Stimulated activated CD4-positive, alpha-beta T cell treated with anti-CD3 and anti-CD28 coated beads, TNF-alpha, amount 100 ng/mL, for 48 hours (primary cell): ENCODE results near the gene CDA.

Experiments
- DNase-seq, 3 donors: peaks; one replicate each; pipeline ENCODE4 v3.0.0-alpha.2; 2020; ENCODE audit warnings: low read depth in 3 of 3

CDA gene

DNA sequence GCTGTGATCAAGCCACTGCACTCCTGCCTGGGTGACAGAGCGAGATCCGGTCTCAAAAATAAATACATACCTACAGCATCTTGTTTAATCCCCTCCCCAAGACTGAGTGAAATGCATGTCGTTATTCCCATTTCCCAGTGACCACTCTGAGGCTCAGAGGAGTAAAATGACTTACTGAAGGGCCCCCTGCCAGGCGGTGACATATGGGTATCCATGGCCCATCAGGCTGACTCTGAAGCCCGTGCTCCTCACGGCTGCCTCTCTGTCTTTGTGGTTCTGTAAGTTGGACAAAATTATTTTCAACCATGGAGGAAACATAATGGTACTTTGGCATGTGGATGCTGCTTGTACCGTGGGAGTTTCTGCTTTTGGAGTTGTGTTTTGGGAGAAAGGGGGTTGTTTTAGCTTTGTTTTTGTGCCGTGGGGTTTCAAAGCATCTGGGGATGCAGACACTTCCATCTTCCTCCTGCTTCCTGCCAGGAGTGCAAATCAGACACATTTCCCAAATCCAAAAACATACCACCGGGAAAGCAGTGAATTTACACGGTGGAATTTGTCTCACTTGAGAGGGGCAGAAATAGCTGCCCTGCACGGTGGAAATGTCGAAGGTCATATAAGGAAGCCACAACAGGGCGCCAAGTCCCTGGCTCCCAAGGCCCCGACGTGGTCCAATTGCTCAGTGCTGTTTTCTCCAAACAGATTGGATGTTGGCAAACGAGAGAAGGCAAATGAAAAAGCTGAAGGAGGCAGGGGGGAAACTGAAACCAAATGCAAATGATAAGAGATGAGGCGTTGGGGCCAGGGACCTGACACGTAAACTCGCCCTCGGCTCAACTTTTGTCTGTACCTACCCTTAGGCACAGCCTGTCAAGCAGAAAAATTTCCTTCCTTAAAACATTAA, 27.3 kb downstream of the CDA start:
- no peak for DNase-seq

DNA sequence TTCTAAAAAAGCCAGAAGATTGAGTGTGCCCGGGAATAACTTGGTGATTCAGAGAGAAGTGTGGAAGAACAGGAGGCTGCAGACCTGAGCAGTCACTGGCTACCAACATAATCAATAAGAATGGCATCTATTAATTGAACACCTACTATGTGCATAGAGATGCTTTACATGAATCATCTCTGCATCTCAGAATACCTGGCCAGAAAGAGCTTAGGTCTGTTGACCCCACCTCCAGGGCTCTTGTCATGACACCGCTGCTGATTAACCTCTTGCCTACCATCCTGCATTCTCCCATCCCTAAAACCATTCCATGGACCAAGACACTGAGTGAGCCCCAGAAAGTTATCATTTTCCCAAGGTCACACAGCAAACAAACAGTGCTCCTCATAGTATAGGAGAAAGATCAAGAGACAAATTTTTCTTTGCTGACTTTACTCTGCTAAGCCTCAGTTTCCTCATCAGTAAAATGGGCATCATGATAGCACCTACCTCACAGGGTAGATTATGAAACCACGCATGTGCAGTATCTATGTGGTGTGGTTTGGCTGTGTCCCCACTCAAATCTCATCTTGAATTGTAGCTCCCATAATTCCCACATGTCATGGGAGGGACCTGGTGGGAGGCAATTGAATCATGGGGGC, 28.1 kb downstream of the CDA start:
- no peak for DNase-seq

DNA sequence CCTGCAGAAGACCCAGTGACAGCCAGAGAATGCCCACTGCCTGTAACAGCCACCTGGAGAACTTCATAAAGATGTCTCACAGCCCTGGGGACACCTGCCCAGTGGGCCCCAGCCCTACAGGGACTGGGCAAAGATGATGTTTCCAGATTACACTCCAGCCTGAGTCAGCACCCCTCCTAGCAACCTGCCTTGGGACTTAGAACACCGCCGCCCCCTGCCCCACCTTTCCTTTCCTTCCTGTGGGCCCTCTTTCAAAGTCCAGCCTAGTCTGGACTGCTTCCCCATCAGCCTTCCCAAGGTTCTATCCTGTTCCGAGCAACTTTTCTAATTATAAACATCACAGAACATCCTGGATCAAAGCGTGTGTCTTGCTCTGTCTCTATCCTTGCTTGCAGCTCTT, 29.7 kb downstream of the CDA start:
- DNase-seq: no peak

DNA sequence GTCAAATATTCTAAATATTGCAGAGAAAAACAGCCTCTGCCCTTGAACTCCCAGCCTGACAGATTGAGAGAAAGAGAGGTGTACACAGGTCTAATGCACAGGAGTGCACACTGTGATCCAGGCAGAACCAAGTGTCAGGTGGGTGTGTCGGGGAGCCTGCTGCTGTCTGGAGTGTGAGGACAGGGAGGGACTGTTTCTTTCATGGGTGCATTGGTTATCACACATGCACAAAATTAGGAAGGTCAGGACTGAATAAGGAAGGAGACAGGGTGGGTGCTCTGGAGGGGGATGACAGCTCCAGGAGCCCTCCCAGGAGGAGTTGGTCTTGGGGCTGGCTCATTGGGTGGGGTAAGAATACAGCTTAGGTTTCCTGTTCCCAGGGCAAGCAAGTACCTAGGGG, 31.1 kb downstream of the CDA start:
- no peak for DNase-seq

DNA sequence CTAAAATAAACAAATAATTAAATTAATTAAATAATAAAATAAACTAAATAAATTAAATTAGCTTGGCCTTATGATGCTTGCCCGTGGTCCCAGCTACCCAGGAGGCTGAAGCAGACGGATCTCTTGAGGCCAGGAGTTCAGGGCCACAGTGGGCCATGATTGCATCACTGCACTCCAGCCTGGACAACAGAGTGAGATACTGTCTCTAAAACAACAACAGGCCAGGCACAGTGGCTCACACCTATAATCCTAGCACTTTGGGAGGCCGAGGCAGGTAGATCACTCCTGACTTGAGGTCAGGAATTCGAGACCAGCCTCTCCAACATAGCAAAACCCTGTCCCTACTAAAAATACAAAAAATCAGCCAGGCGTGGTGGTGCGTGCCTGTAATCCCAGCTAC, 32.1 kb downstream of the CDA start:
- no peak for DNase-seq

DNA sequence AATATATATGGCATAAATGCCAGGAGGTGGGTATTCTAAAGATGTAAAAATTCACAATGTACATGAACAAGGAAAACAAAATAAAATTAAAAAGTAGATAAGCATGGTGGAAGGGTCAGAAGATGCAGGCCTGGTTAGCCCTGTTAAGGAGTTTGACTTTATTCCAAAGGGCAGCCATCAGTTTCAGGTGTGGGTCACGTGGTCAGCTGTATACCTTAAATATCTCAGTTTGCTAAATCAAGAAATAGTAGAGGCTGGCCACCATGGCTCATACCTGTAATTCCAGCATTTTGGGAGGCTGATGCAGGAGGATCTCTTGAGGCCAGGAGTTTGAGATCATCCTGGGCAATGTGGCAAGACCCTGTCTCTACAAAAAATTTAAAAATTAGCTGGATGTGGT, 35.8 kb downstream of the CDA start:
- DNase-seq: no peak

DNA sequence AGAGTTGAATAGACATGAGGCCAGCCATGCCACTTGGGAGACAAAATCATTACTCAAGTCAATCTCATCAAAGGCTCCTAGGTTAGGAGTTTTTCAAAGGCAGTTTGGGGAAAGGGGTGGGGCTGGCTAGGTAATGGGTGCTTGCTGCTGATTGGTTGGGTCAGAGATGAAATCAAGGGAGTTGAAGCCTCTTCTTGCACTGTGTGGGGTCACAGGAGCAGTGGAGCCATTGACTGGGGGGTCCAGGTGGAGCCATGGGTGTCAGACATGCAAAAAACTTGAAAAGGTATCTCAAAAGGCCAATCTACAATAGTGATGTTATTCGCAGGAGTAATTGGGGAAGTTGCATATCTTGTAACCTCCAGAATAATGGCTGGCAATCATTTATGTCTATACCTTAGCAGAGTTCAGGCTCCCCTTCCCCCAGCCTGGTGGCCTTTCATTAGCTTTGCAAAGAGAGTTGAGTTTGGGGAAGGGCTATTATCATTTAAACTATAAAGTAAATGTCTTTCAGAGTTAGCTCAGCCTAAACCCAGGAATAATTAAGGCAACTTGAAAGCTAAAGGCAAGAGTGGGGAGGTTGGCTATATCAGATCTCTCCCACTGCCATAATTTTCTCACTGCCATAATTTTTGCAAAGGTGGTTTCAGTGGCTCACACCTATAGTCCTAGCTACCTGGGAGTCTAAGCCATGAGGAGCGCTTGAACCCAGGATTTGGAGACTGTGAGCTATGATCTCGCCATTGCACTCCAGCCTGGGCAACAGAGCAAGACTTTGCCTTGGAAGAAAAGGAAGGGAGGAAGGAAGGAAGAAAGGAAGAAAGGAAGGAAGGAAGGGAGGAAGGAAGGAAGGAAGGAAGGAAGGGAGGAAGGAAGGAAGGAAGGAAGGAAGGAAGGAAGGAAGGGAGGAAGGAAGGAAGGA, 36.5 kb downstream of the CDA start:
- no peak for DNase-seq

DNA sequence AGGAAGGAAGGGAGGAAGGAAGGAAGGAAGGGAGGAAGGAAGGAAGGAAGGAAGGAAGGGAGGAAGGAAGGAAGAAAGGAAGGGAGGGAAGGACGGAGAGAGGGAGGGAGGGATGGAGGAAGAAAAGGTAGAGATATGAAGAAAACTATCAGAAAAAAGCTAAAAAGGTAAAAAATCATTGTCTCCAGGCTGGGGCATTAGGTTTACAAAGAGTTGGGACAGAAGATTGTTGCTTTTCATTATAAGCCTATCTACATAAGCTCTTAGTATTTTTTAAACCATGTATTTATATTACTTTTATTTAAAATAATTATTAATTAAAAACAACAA, 37.2 kb downstream of the CDA start:
- DNase-seq: no peak

DNA sequence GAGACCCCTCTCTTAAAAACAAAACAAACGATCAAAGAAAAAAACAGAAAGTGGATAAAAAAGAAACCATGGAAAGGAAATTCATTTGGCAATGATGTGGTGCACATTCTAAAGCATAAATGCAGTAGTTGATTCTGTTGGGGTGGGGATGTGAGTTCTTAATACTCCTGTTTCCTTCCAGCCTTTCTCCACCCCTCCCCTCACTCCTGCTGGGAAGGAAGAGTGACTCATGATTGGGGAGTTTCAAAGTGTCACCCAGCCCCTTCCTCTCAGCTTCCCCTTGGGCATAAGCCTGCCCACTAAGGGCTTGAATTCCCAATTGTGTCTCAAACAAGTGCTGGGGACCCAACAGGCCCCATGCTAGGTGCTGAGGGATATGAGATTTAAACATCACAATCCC, 37.6 kb downstream of the CDA start:
- no peak for DNase-seq

DNA sequence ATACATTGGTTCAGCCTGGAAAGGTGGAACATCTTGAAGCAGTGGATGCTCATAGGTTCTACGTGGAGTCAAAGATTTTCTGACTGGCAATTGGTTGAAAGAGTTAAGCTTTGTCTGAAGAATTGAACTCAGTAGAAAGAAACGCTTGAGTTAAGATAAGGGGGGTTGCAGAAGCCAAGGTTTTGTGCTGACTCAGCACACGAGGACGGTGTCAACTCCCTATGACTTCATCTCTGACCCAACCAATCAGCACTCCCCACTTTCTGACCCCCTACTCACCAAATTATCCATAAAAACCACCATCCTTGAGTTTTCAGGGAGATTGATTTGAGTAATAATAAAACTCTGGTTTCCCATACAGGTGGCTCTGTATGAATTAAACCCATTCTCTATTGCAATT, 41.8 kb downstream of the CDA start:
- no peak for DNase-seq

DNA sequence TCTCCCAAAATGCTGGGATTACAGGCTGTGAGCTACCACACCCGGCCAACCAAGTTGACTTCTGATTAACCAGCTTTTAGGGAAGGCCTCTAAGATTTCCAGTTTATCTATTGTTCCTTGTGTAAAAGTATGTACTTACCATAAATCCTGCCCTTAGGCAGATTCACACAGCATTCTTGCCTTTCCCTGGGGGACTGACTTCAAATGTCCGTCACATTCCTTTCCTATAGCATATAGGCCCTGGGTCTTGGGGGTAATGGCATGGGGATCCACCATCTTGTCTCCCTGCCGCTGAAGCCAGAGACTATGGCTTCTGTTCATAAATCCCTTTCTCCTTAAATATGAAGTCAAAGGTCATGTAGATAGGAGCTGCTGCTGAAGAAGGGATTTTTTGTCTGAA, 43.5 kb downstream of the CDA start:
- DNase-seq: no peak

DNA sequence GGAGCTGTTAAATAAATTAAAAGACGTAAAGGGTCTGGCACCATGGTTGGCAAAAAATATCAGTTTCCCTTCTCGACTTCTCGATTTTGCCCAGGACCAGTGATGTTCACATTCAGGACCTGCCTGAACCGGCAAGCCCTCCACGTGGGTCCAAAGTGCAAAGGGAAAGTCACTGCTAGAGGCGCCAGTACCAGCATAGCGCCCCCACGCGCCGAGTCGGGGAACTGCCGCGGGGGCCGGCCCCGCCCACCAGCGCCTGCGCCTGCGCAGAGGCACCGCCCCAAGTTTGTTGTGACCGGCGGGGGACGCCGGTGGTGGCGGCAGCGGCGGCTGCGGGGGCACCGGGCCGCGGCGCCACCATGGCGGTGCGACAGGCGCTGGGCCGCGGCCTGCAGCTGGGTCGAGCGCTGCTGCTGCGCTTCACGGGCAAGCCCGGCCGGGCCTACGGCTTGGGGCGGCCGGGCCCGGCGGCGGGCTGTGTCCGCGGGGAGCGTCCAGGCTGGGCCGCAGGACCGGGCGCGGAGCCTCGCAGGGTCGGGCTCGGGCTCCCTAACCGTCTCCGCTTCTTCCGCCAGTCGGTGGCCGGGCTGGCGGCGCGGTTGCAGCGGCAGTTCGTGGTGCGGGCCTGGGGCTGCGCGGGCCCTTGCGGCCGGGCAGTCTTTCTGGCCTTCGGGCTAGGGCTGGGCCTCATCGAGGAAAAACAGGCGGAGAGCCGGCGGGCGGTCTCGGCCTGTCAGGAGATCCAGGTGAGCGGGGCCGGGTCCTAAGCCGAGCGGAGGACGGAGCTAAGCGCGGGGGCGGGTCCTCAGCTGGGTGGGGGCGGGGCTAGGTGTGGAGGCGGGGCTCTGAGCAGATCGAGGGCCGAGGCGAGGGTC, 44.5 kb downstream of the CDA start, which contains the start of gene PINK1:
TSS of gene PINK1 (plus strand) at position 269 of the 875 bp plus-strand sequence. CDS start at position 360, 91 bp downstream.
- DNase-seq: peak; percentile 75 to 78 (median 75)

DNA sequence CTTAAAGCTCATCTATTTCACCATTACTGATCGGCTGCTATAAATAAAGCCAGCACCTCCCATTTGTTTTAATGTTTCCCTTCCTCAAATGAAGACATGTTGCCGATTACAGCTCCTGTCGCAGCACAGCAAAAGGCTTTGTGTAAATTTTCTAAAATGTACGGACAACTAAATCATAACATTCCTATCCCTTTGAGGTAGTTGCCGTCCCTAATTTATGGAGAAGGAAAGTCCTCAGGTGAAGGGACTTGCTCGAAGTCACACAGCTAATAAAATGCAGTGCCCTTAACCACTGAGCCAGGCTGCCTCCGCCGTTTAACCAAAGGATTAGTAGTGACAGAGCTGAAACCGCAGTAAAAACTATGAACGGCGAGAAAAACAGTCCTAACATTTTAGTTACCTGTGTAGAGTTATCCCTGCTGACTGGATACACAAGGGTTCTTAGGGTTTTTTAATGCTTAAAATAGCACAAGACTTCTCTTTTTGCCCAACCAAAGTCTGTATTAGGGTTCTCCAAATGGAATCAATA, 45.2 kb downstream of the CDA start:
- DNase-seq: peak in 1 of 3 donors; percentile 11

DNA sequence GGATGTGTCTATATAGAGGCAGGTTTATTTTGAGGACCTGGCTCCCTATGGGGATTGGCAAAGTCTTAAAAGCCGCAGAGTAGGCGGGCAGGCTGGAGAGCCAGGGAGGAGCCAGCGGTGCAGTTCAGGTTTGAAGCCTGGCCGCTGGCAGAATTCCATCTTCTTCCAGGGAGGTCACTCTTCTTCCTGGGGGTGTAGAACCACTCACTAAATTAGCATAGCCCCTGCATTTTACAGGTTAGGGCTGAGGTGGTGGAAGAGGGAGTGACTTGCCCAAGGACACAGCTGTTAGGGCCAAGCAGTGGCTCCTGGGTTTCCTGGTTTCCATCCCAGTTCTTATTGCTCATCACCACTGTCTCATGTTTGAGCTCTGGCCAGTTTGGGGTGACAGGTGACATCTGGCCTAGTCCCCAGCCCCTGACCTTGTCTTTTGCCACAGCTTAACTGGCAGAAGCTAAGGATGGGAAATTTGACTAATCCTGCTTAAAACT, 45.7 kb downstream of the CDA start:
- no peak for DNase-seq

DNA sequence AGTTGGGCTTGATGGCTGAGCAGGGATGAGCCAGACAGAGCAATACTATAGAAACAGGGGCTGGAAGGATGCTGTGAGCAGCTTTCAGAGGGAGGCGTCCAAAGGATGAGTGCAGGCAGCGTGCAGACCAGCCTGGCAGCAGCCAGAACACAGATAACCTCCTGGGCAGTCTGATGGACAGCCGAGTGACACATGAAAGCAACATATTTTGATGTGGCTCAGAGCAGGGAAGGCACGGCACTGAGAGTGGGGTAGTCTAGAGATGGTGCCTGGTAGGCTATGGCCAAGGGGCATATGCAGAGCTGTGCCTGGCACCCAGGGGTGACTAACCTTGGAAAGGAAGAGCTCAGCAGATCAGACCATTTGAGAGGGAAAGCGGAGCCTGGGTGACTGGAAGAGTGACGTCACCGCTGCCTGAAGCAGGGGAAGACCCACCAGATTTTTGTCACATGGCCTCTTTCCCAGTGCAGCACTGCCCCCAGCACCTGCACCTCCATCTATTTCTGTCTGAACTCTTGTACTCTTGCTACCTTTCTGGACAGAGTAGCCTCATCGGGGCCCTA, 48.0 kb downstream of the CDA start:
- no peak for DNase-seq

DNA sequence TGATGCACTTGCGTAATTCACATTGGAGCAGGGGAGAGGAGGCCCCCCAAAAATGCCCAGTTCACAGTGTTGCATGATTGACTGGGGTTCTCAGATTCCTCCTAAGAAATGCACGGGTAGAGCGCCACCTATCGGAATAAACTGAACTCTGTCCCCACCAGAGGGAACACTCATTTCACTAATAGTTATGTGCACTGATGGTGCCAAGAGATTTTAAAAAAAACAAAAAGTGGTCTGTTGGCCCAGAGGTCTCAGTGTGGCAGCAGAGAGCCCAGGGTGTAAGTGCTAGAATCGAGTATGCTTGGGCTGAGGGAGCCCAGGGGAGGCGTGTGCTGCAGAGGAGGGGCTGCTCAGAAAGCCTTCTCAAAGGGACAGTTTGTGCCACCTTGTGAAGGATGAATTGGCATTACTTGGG, 51.3 kb downstream of the CDA start:
- DNase-seq: peak; percentile 22 to 43 (median 40)

DNA sequence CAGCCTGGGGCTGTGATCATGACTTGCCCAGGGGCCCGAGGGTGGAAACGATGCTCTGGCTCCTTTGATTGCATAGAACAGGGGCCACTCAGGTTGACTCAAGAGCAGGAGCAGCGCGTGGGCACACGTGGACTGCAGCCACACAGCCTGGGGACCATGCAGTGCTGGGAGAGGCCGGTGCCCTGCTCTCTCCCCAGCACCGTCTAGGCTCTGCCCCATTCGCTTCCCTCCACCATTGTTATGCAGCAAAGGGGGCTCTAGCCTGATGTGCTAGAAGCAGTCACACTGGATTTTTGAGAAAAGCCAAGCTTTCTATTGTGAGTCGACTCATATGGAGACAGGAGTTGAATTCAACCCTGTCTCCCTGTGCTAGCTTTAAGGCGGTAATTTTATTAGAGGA, 53.1 kb downstream of the CDA start:
- DNase-seq: no peak

DNA sequence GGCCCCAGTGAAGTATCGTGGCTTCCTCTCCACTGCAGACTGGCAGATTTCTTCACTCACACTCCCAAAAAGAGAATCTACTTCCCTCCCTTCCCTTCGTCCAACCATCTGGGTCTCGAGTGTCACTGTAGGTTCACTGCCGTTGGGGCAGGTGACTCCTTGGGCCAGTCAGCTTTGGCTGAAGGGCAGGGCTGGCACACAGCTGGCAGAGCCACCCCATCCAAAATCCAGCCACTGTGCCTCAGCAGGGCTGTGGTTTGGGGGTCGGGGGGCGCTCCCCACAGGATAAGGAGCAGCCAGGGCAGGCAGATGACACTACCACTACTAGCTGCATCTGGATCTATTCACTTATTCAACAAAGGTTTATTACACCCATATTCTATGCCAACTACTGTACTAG, 54.2 kb downstream of the CDA start:
- DNase-seq: no peak

DNA sequence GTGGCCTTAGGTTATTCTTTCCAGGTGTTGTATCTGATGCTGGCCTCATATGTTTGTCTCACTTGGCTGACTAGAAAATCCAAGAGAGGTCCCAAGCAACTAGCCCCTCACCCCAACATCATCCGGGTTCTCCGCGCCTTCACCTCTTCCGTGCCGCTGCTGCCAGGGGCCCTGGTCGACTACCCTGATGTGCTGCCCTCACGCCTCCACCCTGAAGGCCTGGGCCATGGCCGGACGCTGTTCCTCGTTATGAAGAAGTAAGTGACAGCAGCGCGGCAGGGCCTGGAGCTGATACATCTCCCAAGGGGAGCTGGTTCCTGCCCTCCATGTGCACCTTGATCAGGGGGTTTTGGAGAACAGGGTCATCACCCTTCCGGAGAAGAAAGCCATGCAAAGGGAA, 55.5 kb downstream of the CDA start:
- DNase-seq: no peak

DNA sequence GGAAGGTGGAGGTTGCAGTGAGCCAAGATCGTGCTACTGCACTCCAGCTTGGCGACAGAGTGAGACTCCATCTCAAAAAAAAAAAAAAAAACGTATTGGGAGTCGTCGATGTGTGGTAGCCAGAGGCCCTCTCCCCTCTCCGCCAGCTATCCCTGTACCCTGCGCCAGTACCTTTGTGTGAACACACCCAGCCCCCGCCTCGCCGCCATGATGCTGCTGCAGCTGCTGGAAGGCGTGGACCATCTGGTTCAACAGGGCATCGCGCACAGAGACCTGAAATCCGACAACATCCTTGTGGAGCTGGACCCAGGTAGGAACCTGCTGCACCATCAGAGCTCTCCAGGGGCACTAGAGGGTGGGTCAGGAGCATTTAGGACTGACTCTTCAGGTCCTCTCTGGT, 56.5 kb downstream of the CDA start:
- no peak for DNase-seq

DNA sequence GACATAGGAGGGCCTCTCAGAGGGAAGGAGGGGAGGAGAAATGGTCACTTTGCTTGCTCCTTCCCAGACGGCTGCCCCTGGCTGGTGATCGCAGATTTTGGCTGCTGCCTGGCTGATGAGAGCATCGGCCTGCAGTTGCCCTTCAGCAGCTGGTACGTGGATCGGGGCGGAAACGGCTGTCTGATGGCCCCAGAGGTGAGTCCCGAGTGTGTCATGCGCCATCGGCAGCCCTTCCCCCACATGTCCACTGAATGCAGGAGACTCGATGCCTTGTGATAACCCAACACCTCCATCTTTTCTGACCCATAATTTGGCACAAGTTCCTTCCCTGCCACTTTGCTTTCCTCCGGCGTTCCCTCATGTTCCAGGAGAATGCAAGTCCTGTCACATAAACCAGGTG, 59.5 kb downstream of the CDA start:
- DNase-seq: no peak
